C4-2B (cell line): ENCODE measurements around the gene OSBP.

Experiments used
- ZFX ChIP-seq: fragments of 450-650 bp; IDR thresholded peaks from 2 replicates; pipeline ENCODE4 v1.6.1; 2017
- TF ChIP-seq, protein P1 (sequence below): fragments of 450-650 bp; conservative IDR thresholded peaks from 2 replicates; pipeline ENCODE4 v1.5.1; 2017; ENCODE audit warnings: mild to moderate bottlenecking

DNA sequence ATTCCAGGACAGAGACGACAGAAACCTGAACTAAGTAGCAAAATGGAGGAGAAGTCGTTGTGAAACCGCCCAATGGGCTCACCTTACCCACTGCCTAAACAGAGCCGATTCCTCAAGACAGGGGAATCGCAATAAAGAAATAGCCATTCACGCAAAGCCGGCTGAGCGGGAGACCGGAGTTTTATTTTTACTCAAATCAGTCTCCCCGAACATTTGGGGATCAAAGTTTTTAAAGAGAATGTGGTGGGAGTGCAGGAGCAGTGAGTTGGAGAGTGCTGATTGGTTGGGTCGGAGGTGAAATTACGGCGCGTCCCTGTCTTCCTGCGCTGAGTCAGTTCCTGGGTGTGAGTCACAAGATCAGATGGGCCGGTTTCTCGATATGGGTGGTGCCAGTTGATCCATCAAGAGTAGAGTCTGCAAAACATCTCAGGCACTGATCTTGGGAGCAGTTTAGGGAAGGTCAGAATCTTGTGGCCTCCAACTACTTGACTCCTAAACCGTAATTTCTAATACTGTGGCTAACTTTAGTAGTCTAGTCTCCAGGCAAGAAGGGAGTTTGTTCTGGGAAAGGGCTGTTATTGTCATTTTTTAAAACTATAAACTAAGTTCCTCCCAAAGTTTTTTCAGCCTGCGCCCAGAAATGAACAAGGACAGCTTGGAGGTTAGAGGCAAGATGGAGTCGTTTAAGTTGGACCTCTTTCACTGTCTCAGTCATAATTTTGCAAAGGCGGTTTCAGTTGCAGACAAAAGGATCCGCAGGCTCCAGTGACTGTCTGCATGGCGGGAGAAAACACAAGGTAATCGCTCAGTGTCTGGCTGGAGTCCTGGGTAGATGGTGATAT is 70.2 kb downstream of the OSBP start:
- TF ChIP-seq, protein P1, sequence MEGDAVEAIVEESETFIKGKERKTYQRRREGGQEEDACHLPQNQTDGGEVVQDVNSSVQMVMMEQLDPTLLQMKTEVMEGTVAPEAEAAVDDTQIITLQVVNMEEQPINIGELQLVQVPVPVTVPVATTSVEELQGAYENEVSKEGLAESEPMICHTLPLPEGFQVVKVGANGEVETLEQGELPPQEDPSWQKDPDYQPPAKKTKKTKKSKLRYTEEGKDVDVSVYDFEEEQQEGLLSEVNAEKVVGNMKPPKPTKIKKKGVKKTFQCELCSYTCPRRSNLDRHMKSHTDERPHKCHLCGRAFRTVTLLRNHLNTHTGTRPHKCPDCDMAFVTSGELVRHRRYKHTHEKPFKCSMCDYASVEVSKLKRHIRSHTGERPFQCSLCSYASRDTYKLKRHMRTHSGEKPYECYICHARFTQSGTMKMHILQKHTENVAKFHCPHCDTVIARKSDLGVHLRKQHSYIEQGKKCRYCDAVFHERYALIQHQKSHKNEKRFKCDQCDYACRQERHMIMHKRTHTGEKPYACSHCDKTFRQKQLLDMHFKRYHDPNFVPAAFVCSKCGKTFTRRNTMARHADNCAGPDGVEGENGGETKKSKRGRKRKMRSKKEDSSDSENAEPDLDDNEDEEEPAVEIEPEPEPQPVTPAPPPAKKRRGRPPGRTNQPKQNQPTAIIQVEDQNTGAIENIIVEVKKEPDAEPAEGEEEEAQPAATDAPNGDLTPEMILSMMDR, result no peak
- TF ChIP-seq ZFX, result no peak
